Endothelial cell of umbilical vein (primary cell): Measurements from ENCODE around the gene ERP29. TPM values are rescaled to one million over a fixed set of nuclear protein-coding genes. Genes with fewer than 3 reads are reported as not detected.

Experiments used
- BruUV-seq: library from RNA; stranded (reverse); fragments of 400-500 nt; replicated peaks from 2 replicates; lab custom pipeline; 2021; lab: Mats Ljungman, UMichigan
- CTCF ChIA-PET: fragments of 300-600, 350-600 bp; sonication (Branson Sonifier 250); formaldehyde crosslinking; loops from one replicate; lab custom pipeline; 2021; ENCODE audit warnings: antibody characterized with exemption, inconsistent platforms; lab: Charles Lee
- POLR2A ChIA-PET: fragments of 300-600, 350-600 bp; sonication (Branson Sonifier 250); formaldehyde crosslinking; loops from one replicate; lab custom pipeline; 2021; ENCODE audit warnings: antibody characterized with exemption, inconsistent platforms; lab: Charles Lee
- DNase-seq: peaks from one replicate; pipeline ENCODE4 v3.0.0-alpha.2; 2011; ENCODE audit warnings: low read depth, low spot score
- FAIRE-seq: peaks from 2 replicates; lab custom pipeline; 2011; peaks lifted over from hg19 to GRCh38; lab: Jason Lieb, UNC
- H2AFZ ChIP-seq: 2 replicates; pipeline ENCODE4 v1.6.0; 2012; ENCODE audit warnings: low read depth, low read length, control low read depth, inconsistent platforms
- H3K27ac ChIP-seq: 2 replicates; pipeline ENCODE4 v1.5.1; 2011; ENCODE audit warnings: low read depth, mild to moderate bottlenecking, control low read depth, low read length, moderate library complexity; ENCODE audit not compliant: insufficient read depth
- H3K27me3 ChIP-seq, 2 experiments: 2 replicates each; pipeline versions ENCODE4 v1.6.0 to v1.6.1; 2011; ENCODE audit warnings: low read length in 2 of 2, mixed read lengths in 1 of 2; ENCODE audit not compliant: control insufficient read depth in 2 of 2, insufficient read depth in 2 of 2
- H3K36me3 ChIP-seq, 2 experiments: 2 replicates in 1 of 2; 3 replicates in 1 of 2; pipeline ENCODE4 v1.5.1; 2011; ENCODE audit warnings: low read length in 2 of 2, mild to moderate bottlenecking in 1 of 2, moderate library complexity in 1 of 2; ENCODE audit not compliant: control insufficient read depth in 2 of 2, insufficient read depth in 2 of 2; ENCODE audit errors: extremely low read depth in 1 of 2
- H3K4me1 ChIP-seq: 3 replicates; pipeline ENCODE4 v1.5.1; 2011; ENCODE audit warnings: mild to moderate bottlenecking, low read length; ENCODE audit not compliant: control insufficient read depth, insufficient read depth; ENCODE audit errors: extremely low read depth
- H3K4me2 ChIP-seq: 2 replicates; pipeline ENCODE4 v1.6.1; 2011; ENCODE audit warnings: low read length, control low read depth, mixed read lengths; ENCODE audit not compliant: insufficient read depth
- H3K4me3 ChIP-seq, 3 experiments: fragments of 200-600 bp in 1 of 3; sonication (generic), shearing (Covaris generic) in 1 of 3; replicated peaks in 1 of 3; 2 replicates each; pipeline ENCODE4 v1.5.1; 2011 to 2016; ENCODE audit warnings: control low read depth in 3 of 3, low read length in 3 of 3, mild to moderate bottlenecking in 2 of 3, inconsistent platforms in 1 of 3, low read depth in 1 of 3, moderate library complexity in 1 of 3; ENCODE audit not compliant: insufficient read depth in 1 of 3
- H3K79me2 ChIP-seq: 2 replicates; pipeline ENCODE4 v1.6.0; 2012; ENCODE audit warnings: low read length, inconsistent platforms; ENCODE audit not compliant: control insufficient read depth, insufficient read depth
- H3K9ac ChIP-seq: replicated peaks from 2 replicates; pipeline ENCODE3; 2011; ENCODE audit warnings: low read length, control low read depth; ENCODE audit not compliant: insufficient read depth; ENCODE audit errors: extremely low read depth
- H3K9me1 ChIP-seq: replicated peaks from 3 replicates; pipeline ENCODE4 v1.6.0; 2011; ENCODE audit warnings: mild to moderate bottlenecking, low read length; ENCODE audit not compliant: control insufficient read depth, insufficient read depth; ENCODE audit errors: extremely low read depth
- H3K9me3 ChIP-seq: replicated peaks from 2 replicates; pipeline ENCODE4 v1.5.1; 2012; ENCODE audit warnings: low read length, inconsistent platforms; ENCODE audit not compliant: control insufficient read depth, insufficient read depth
- H4K20me1 ChIP-seq: replicated peaks from 2 replicates; pipeline ENCODE3; 2011; ENCODE audit warnings: mild to moderate bottlenecking, low read length; ENCODE audit not compliant: control insufficient read depth, insufficient read depth; ENCODE audit errors: extremely low read depth
- CTCF ChIP-seq, 2 donors: IDR thresholded peaks; 1 replicate in 1 of 2; 2 replicates in 1 of 2; pipeline ENCODE4 v1.5.1; 2011; ENCODE audit warnings: low read length in 2 of 2, mild to moderate bottlenecking in 2 of 2, moderate library complexity in 2 of 2, control low read depth in 1 of 2, inconsistent platforms in 1 of 2, low read depth in 1 of 2; ENCODE audit not compliant: insufficient read depth in 1 of 2; ENCODE audit errors: extremely low read depth in 1 of 2
- EZH2 ChIP-seq: IDR thresholded peaks from 2 replicates; pipeline ENCODE4 v1.6.1; 2012; ENCODE audit warnings: borderline replicate concordance, low read depth, mild to moderate bottlenecking, moderate library complexity, low read length, inconsistent platforms; ENCODE audit not compliant: severe bottlenecking
- FOS ChIP-seq: IDR thresholded peaks from 2 replicates; pipeline ENCODE4 v1.6.1; 2011; ENCODE audit warnings: mild to moderate bottlenecking, low read length, moderate library complexity, borderline replicate concordance; ENCODE audit not compliant: insufficient read depth
- GATA2 ChIP-seq: IDR thresholded peaks from 2 replicates; pipeline ENCODE4 v1.7.0; 2011; ENCODE audit warnings: low read depth, mild to moderate bottlenecking, moderate library complexity, mixed read lengths, low read length; ENCODE audit not compliant: insufficient read length, insufficient read depth
- JUN ChIP-seq: IDR thresholded peaks from 2 replicates; pipeline ENCODE4 v1.6.1; 2011; ENCODE audit warnings: borderline replicate concordance, low read depth; ENCODE audit not compliant: insufficient read length, insufficient read depth
- MAX ChIP-seq: IDR thresholded peaks from 2 replicates; pipeline ENCODE4 v1.6.1; 2011; ENCODE audit not compliant: insufficient read depth, insufficient read length
- MYC ChIP-seq: IDR thresholded peaks from one replicate; pipeline ENCODE4 v1.6.1; 2011; ENCODE audit warnings: mild to moderate bottlenecking, low read depth, low read length
- POLR2A ChIP-seq: IDR thresholded peaks from 2 replicates; pipeline ENCODE4 v1.6.1; 2012; ENCODE audit warnings: low read depth, mild to moderate bottlenecking, control low read depth, low read length
- POLR2AphosphoS5 ChIP-seq: IDR thresholded peaks from 2 replicates; pipeline ENCODE4 v1.6.1; 2012; ENCODE audit warnings: low read depth, mild to moderate bottlenecking, control low read depth, low read length, moderate library complexity; ENCODE audit not compliant: insufficient read depth
- dilution Hi-C: fragments of 300-500 bp; cut with MboI; formaldehyde crosslinking; loops from one replicate; pipeline ENCODE4 v1.15.0; 2019; ENCODE audit warnings: low sequenced_read_pairs; ENCODE audit not compliant: extremely low pct_ligation_motif_present
- intact Hi-C: fragments of 100-400 bp; cut with micrococcal nuclease; formaldehyde crosslinking; loops from one replicate; pipeline ENCODE4 v1.10.0; 2022
- polyA plus RNA-seq, 4 experiments: library from polyadenylated mRNA; depleted of rRNA in 3 of 4; stranded (reverse) in 3 of 4; unstranded in 1 of 4; fragments of >200 nt; gene quantifications; 2 replicates each; pipeline versions ENCODE4 v1.2.1 to v1.2.3, GENCODE V29; 2011 to 2012; ENCODE audit warnings: missing spikeins in 1 of 4
- total RNA-seq: library from RNA; stranded (reverse); gene quantifications from 2 replicates; pipeline ENCODE4 v1.2.3, GENCODE V29; 2021

Gene ERP29
- total and polyA plus RNA-seq, 2 donors (not counting 3 experiments of a cell fraction or from before 2014, with no cell fraction given), result 77.1 to 116 TPM

- TSS peak; percentile 93 for BruUV-seq
- Histone ChIP-seq H2AFZ (no peak overlapping the region), H3K36me3 (peaks cover 14 to 17% of the 10 kb centered on the region in 2 experiments), H3K9me1 (no peaks in the 10 kb centered on the region), H3K27ac (no peak overlapping the region), H3K9ac (no peak overlapping the region), H3K27me3 (no peaks in the 10 kb centered on the region), H4K20me1 (peaks cover 5% of the 10 kb centered on the region), H3K4me2 (no peak overlapping the region), H3K4me1 (peaks cover 24% of the 10 kb centered on the region), H3K79me2 (peaks cover 35% of the 10 kb centered on the region), H3K9me3 (no peaks in the 10 kb centered on the region), H3K4me3 (no peak overlapping the region)
- ChIA-PET CTCF (interaction anchor here (1.5 to 4.4 kb wide), 3 partner anchors 9 to 77 kb away, joined by 4 to 16 read pairs (median 14); partner anchors contain the start of genes ERP29 and TMEM116), POLR2A (interaction anchor here (1.2 kb wide), 1 partner anchor 8 kb away, joined by 3 read pairs; no protein-coding TSS in a partner anchor)
- intact Hi-C loops, result no loop called here
- FAIRE-seq, result no peak
- no peak for TF ChIP-seq POLR2AphosphoS5
- dilution Hi-C loops, result no loop called here
- no peak for DNase-seq
Measured at GRCh38 chr12:112022241-112023016, 9.2 kb downstream of the ERP29 start.

- FAIRE-seq (no peak), DNase-seq (no peak)
- CTCF ChIA-PET, result interaction anchor here (1.2 to 4.4 kb wide), 3 partner anchors 9 to 11 kb away, joined by 3 to 16 read pairs (median 4); partner anchors contain the start of genes ERP29 and TMEM116
- Histone ChIP-seq H4K20me1 (peaks cover 2% of the 10 kb centered on the region), H3K9ac (no peak overlapping the region), H3K79me2 (peaks cover 24% of the 10 kb centered on the region), H3K4me3 (no peak overlapping the region), H3K4me1 (peaks cover 15% of the 10 kb centered on the region), H3K4me2 (no peak overlapping the region), H3K27me3 (no peaks in the 10 kb centered on the region), H3K9me1 (no peaks in the 10 kb centered on the region), H2AFZ (no peak overlapping the region), H3K9me3 (no peaks in the 10 kb centered on the region), H3K27ac (no peak overlapping the region), H3K36me3 (peaks cover 19 to 20% of the 10 kb centered on the region in 2 experiments)
- BruUV-seq, result no TSS peak
- intact Hi-C loops (no loop called here), dilution Hi-C loops (no loop called here)
- no peak for TF ChIP-seq FOS
- no peak for TF ChIP-seq POLR2A
- TF ChIP-seq GATA2, result no peak
- TF ChIP-seq CTCF (IDR thresholded peaks at IDR 0.05; ENCODE audit: extremely low read depth in 1 of 2, insufficient read depth in 1 of 2, low read depth in 1 of 2, low read length in 2 of 2), result no peak
- TF ChIP-seq POLR2AphosphoS5, result no peak
- TF ChIP-seq MYC, result no peak
- no peak for TF ChIP-seq MAX
- TF ChIP-seq JUN, result no peak
- TF ChIP-seq EZH2, result no peak
- POLR2A ChIA-PET, result no interaction called here
Measured at GRCh38 chr12:112023759-112024396, 10.7 kb downstream of the ERP29 start.
